Keratinocyte (primary cell): ENCODE results near the gene OR5H14. TPM values are rescaled to one million over a fixed set of nuclear protein-coding genes. Genes with fewer than 3 reads are reported as not detected.

ENCODE experiments used
- DNase-seq: peaks from one replicate; pipeline ENCODE4 v3.0.0-alpha.2; 2011; ENCODE audit warnings: low read depth, missing footprints, low spot score
- FAIRE-seq: peaks from 2 replicates; lab custom pipeline; 2011; peaks lifted over from hg19 to GRCh38; lab: Jason Lieb, UNC
- H2AFZ ChIP-seq: 2 replicates; pipeline ENCODE4 v1.6.0; 2012; ENCODE audit warnings: low read length, control low read depth, inconsistent platforms; ENCODE audit not compliant: control insufficient read depth
- H3K27ac ChIP-seq: 2 replicates; pipeline ENCODE4 v1.5.1; 2011; ENCODE audit warnings: low read length; ENCODE audit not compliant: control insufficient read depth, insufficient read depth
- H3K27me3 ChIP-seq: 3 replicates; pipeline ENCODE4 v1.6.0; 2011; ENCODE audit warnings: low read length; ENCODE audit not compliant: control insufficient read depth, insufficient read depth; ENCODE audit errors: extremely low read depth
- H3K36me3 ChIP-seq, 2 experiments: 2 replicates in 1 of 2; 3 replicates in 1 of 2; pipeline ENCODE4 v1.5.1; 2011; ENCODE audit warnings: low read length in 2 of 2, mild to moderate bottlenecking in 1 of 2; ENCODE audit not compliant: control insufficient read depth in 2 of 2, insufficient read depth in 2 of 2; ENCODE audit errors: extremely low read depth in 1 of 2
- H3K4me1 ChIP-seq: 3 replicates; pipeline ENCODE4 v1.5.1; 2011; ENCODE audit warnings: low read length; ENCODE audit not compliant: control insufficient read depth, insufficient read depth; ENCODE audit errors: extremely low read depth
- H3K4me2 ChIP-seq: 3 replicates; pipeline ENCODE4 v1.6.0; 2011; ENCODE audit warnings: low read depth, low read length; ENCODE audit not compliant: control insufficient read depth, insufficient read depth; ENCODE audit errors: extremely low read depth
- H3K4me3 ChIP-seq, 3 experiments: fragments of 200-600 bp in 1 of 3; sonication (generic) in 1 of 3; 2 replicates in 2 of 3; 3 replicates in 1 of 3; pipeline ENCODE4 v1.5.1; 2011 to 2016; ENCODE audit warnings: low read length in 3 of 3, mild to moderate bottlenecking in 3 of 3, control low read depth in 2 of 3, inconsistent platforms in 1 of 3, low read depth in 1 of 3, mixed read lengths in 1 of 3, mixed run types in 1 of 3, moderate library complexity in 1 of 3; ENCODE audit not compliant: control insufficient read depth in 2 of 3, insufficient read depth in 2 of 3; ENCODE audit errors: extremely low read depth in 1 of 3
- H3K79me2 ChIP-seq: 2 replicates; pipeline ENCODE4 v1.6.0; 2012; ENCODE audit warnings: low read length; ENCODE audit not compliant: control insufficient read depth, insufficient read depth
- H3K9ac ChIP-seq: 3 replicates; pipeline ENCODE4 v1.6.0; 2011; ENCODE audit warnings: low read length; ENCODE audit not compliant: control insufficient read depth, insufficient read depth; ENCODE audit errors: extremely low read depth
- H3K9me1 ChIP-seq: 3 replicates; pipeline ENCODE4 v1.6.0; 2011; ENCODE audit warnings: low read length; ENCODE audit not compliant: control insufficient read depth, insufficient read depth; ENCODE audit errors: extremely low read depth
- H3K9me3 ChIP-seq: 2 replicates; pipeline ENCODE4 v1.5.1; 2012; ENCODE audit warnings: low read depth, low read length; ENCODE audit not compliant: control insufficient read depth
- H4K20me1 ChIP-seq: 3 replicates; pipeline ENCODE4 v1.6.0; 2011; ENCODE audit warnings: low read length; ENCODE audit not compliant: control insufficient read depth, insufficient read depth; ENCODE audit errors: extremely low read depth
- CTCF ChIP-seq, 3 experiments: IDR thresholded peaks in 1 of 3; conservative IDR thresholded peaks in 1 of 3; optimal IDR thresholded peaks in 1 of 3; 2 replicates in 2 of 3; 3 replicates in 1 of 3; pipeline versions ENCODE3 to v1.5.1; 2011; ENCODE audit warnings: low read length in 3 of 3, mild to moderate bottlenecking in 3 of 3, moderate library complexity in 2 of 3, control low read depth in 1 of 3, inconsistent platforms in 1 of 3; ENCODE audit not compliant: insufficient read depth in 2 of 3; ENCODE audit errors: extremely low read depth in 1 of 3
- EZH2 ChIP-seq: IDR thresholded peaks from one replicate; pipeline ENCODE4 v1.6.1; 2012; ENCODE audit warnings: inconsistent platforms, mild to moderate bottlenecking, low read length, moderate library complexity
- dilution Hi-C: fragments of 300-500 bp; cut with MboI; formaldehyde crosslinking; loops from one replicate; pipeline ENCODE4 v1.7.0; 2020; ENCODE audit warnings: low sequenced_read_pairs; ENCODE audit not compliant: extremely low pct_ligation_motif_present
- polyA plus RNA-seq, 5 experiments: library from polyadenylated mRNA; depleted of rRNA in 3 of 5; stranded (reverse) in 3 of 5; stranded (forward) in 1 of 5; unstranded in 1 of 5; fragments of >200 nt; gene quantifications; 1 replicate in 1 of 5; 2 replicates in 3 of 5; 3 replicates in 1 of 5; pipeline versions ENCODE4 v1.2.1 to v1.2.3, GENCODE V29; 2011 to 2012; ENCODE audit warnings: missing spikeins in 2 of 5, low read depth in 1 of 5, low replicate concordance in 1 of 5

OR5H14 gene
- polyA plus RNA-seq, 1 donor (not counting 4 experiments of a cell fraction or from before 2014, with no cell fraction given): not detected

GRCh38 chr3:98108162-98108561 lies 39.1 kb upstream of the OR5H14 start:
- dilution Hi-C loops: no loop called here
- Histone ChIP-seq H3K9me3 (no peaks in the 10 kb centered on the region), H4K20me1 (no peaks in the 10 kb centered on the region), H3K9ac (no peak overlapping the region), H3K36me3 (no peaks in the 10 kb centered on the region), H3K27ac (no peak overlapping the region), H3K9me1 (no peaks in the 10 kb centered on the region), H3K4me2 (no peak overlapping the region), H3K4me1 (no peaks in the 10 kb centered on the region), H3K4me3 (no peak overlapping the region), H3K79me2 (no peaks in the 10 kb centered on the region), H2AFZ (no peak overlapping the region), H3K27me3 (no peaks in the 10 kb centered on the region)
- FAIRE-seq (no peak), DNase-seq (no peak)
- TF ChIP-seq CTCF (optimal IDR thresholded peaks at IDR 0.05 in 1 of 3, IDR thresholded peaks at IDR 0.05 in 1 of 3, conservative IDR thresholded peaks at IDR 0.05 in 1 of 3; ENCODE audit: extremely low read depth in 1 of 3, insufficient read depth in 2 of 3, low read length in 3 of 3) (no peak), EZH2 (no peak)

- dilution Hi-C loops: no loop called here
- H3K4me1 ChIP-seq: no peaks in the 10 kb centered on the region
- H3K27me3 ChIP-seq: no peaks in the 10 kb centered on the region
- no peaks in the 10 kb centered on the region for H3K79me2 ChIP-seq
- no peaks in the 10 kb centered on the region for H3K36me3 ChIP-seq
- no peak for DNase-seq
- H3K27ac ChIP-seq: no peak overlapping the region
- TF ChIP-seq EZH2 (no peak), CTCF (optimal IDR thresholded peaks at IDR 0.05 in 1 of 3, IDR thresholded peaks at IDR 0.05 in 1 of 3, conservative IDR thresholded peaks at IDR 0.05 in 1 of 3; ENCODE audit: extremely low read depth in 1 of 3, insufficient read depth in 2 of 3, low read length in 3 of 3) (no peak)
- no peaks in the 10 kb centered on the region for H3K9me1 ChIP-seq
- H3K4me2 ChIP-seq: no peak overlapping the region
- H3K9me3 ChIP-seq: no peaks in the 10 kb centered on the region
- no peaks in the 10 kb centered on the region for H4K20me1 ChIP-seq
- H2AFZ ChIP-seq: no peak overlapping the region
- FAIRE-seq: no peak
- H3K9ac ChIP-seq: no peak overlapping the region
- no peak overlapping the region for H3K4me3 ChIP-seq
Measured at GRCh38 chr3:98109807-98110549, 37.3 kb upstream of the OR5H14 start.
